HEK293 (cell line): ENCODE results near the gene FILIP1.

ENCODE experiments used
- YY1 ChIP-seq: fragments of 450-650 bp; formaldehyde crosslinking; IDR thresholded peaks from 2 replicates; pipeline ENCODE4 v1.5.1; 2018; ENCODE audit warnings: missing biosample characterization, missing genetic modification characterization
- ZNF184 ChIP-seq: fragments of 450-650 bp; IDR thresholded peaks from 2 replicates; pipeline ENCODE4 v1.5.1; 2018; ENCODE audit warnings: missing biosample characterization, mild to moderate bottlenecking, missing genetic modification characterization
- ZNF677 ChIP-seq: fragments of 450-650 bp; IDR thresholded peaks from 2 replicates; pipeline ENCODE4 v1.5.0; 2018; ENCODE audit warnings: missing biosample characterization, mild to moderate bottlenecking, missing genetic modification characterization, moderate library complexity
- ZNF777 ChIP-seq: fragments of 450-650 bp; formaldehyde crosslinking; IDR thresholded peaks from 2 replicates; pipeline ENCODE4 v1.5.1; 2017; ENCODE audit warnings: missing biosample characterization, missing genetic modification characterization, borderline replicate concordance
- ZNF830 ChIP-seq: fragments of 450-650 bp; IDR thresholded peaks from 2 replicates; pipeline ENCODE4 v1.5.0; 2018; ENCODE audit warnings: missing biosample characterization, missing genetic modification characterization, low read depth, mild to moderate bottlenecking, moderate library complexity
- TF ChIP-seq, protein P1 (sequence below): fragments of 450-650 bp; formaldehyde crosslinking; IDR thresholded peaks from 2 replicates; pipeline ENCODE4 v1.5.1; 2016; ENCODE audit warnings: missing biosample characterization, missing genetic modification characterization
- TF ChIP-seq, protein P2 (sequence below): fragments of 450-650 bp; formaldehyde crosslinking; IDR thresholded peaks from 2 replicates; pipeline ENCODE4 v1.5.1; 2016; ENCODE audit warnings: missing biosample characterization, missing genetic modification characterization
- TF ChIP-seq, protein P3 (sequence below): fragments of 450-650 bp; formaldehyde crosslinking; IDR thresholded peaks from 2 replicates; pipeline ENCODE4 v1.5.1; 2017; ENCODE audit warnings: missing biosample characterization, missing genetic modification characterization
- TF ChIP-seq, protein P4 (sequence below): fragments of 450-650 bp; formaldehyde crosslinking; IDR thresholded peaks from 2 replicates; pipeline ENCODE4 v1.5.1; 2016; ENCODE audit warnings: missing biosample characterization, missing genetic modification characterization
- TF ChIP-seq, protein P5 (sequence below): fragments of 450-650 bp; IDR thresholded peaks from 2 replicates; pipeline ENCODE4 v1.5.1; 2018; ENCODE audit warnings: missing biosample characterization, missing genetic modification characterization

DNA sequence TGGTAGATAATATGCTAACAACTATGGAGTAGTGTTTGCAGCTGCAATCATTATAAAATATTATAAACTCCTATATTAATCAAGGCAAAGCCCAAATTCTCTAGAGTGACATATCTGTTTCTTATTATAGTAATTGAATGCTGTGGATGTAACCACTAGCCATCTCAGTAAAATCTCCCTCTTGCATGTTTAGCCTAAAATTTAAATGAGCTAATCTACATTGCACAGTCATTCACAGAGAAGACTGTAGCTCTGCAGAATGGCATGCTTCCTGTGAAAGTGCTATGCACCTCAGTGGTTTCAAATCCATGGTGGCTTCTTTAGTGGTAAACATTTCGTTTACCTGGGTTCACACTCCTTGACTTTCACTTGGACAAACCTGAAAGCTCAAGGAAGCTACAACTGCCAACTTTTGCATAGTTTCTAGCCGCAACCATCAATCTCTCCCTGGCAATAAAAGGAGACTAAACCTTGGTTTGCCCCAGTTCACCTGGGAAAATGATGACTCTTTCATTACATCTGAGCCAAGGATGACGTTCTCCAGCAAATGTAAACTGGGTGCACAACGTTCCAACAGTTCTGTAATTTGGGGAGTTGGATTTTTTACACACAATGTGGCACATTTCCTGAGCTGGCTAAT lies 47.2 kb downstream of the FILIP1 start:
- TF ChIP-seq, protein P1, sequence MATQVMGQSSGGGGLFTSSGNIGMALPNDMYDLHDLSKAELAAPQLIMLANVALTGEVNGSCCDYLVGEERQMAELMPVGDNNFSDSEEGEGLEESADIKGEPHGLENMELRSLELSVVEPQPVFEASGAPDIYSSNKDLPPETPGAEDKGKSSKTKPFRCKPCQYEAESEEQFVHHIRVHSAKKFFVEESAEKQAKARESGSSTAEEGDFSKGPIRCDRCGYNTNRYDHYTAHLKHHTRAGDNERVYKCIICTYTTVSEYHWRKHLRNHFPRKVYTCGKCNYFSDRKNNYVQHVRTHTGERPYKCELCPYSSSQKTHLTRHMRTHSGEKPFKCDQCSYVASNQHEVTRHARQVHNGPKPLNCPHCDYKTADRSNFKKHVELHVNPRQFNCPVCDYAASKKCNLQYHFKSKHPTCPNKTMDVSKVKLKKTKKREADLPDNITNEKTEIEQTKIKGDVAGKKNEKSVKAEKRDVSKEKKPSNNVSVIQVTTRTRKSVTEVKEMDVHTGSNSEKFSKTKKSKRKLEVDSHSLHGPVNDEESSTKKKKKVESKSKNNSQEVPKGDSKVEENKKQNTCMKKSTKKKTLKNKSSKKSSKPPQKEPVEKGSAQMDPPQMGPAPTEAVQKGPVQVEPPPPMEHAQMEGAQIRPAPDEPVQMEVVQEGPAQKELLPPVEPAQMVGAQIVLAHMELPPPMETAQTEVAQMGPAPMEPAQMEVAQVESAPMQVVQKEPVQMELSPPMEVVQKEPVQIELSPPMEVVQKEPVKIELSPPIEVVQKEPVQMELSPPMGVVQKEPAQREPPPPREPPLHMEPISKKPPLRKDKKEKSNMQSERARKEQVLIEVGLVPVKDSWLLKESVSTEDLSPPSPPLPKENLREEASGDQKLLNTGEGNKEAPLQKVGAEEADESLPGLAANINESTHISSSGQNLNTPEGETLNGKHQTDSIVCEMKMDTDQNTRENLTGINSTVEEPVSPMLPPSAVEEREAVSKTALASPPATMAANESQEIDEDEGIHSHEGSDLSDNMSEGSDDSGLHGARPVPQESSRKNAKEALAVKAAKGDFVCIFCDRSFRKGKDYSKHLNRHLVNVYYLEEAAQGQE (tag by site-specific recombination): no peak
- TF ChIP-seq, protein P2, sequence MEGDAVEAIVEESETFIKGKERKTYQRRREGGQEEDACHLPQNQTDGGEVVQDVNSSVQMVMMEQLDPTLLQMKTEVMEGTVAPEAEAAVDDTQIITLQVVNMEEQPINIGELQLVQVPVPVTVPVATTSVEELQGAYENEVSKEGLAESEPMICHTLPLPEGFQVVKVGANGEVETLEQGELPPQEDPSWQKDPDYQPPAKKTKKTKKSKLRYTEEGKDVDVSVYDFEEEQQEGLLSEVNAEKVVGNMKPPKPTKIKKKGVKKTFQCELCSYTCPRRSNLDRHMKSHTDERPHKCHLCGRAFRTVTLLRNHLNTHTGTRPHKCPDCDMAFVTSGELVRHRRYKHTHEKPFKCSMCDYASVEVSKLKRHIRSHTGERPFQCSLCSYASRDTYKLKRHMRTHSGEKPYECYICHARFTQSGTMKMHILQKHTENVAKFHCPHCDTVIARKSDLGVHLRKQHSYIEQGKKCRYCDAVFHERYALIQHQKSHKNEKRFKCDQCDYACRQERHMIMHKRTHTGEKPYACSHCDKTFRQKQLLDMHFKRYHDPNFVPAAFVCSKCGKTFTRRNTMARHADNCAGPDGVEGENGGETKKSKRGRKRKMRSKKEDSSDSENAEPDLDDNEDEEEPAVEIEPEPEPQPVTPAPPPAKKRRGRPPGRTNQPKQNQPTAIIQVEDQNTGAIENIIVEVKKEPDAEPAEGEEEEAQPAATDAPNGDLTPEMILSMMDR (tag by site-specific recombination): no peak
- TF ChIP-seq ZNF677 (tag by site-specific recombination) (no peak), ZNF830 (tag by site-specific recombination) (no peak), ZNF184 (no peak), YY1 (tag by site-specific recombination) (no peak), ZNF777 (tag by site-specific recombination) (no peak)
- TF ChIP-seq, protein P3, sequence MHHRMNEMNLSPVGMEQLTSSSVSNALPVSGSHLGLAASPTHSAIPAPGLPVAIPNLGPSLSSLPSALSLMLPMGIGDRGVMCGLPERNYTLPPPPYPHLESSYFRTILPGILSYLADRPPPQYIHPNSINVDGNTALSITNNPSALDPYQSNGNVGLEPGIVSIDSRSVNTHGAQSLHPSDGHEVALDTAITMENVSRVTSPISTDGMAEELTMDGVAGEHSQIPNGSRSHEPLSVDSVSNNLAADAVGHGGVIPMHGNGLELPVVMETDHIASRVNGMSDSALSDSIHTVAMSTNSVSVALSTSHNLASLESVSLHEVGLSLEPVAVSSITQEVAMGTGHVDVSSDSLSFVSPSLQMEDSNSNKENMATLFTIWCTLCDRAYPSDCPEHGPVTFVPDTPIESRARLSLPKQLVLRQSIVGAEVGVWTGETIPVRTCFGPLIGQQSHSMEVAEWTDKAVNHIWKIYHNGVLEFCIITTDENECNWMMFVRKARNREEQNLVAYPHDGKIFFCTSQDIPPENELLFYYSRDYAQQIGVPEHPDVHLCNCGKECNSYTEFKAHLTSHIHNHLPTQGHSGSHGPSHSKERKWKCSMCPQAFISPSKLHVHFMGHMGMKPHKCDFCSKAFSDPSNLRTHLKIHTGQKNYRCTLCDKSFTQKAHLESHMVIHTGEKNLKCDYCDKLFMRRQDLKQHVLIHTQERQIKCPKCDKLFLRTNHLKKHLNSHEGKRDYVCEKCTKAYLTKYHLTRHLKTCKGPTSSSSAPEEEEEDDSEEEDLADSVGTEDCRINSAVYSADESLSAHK (tag by site-specific recombination): no peak
- TF ChIP-seq, protein P4, sequence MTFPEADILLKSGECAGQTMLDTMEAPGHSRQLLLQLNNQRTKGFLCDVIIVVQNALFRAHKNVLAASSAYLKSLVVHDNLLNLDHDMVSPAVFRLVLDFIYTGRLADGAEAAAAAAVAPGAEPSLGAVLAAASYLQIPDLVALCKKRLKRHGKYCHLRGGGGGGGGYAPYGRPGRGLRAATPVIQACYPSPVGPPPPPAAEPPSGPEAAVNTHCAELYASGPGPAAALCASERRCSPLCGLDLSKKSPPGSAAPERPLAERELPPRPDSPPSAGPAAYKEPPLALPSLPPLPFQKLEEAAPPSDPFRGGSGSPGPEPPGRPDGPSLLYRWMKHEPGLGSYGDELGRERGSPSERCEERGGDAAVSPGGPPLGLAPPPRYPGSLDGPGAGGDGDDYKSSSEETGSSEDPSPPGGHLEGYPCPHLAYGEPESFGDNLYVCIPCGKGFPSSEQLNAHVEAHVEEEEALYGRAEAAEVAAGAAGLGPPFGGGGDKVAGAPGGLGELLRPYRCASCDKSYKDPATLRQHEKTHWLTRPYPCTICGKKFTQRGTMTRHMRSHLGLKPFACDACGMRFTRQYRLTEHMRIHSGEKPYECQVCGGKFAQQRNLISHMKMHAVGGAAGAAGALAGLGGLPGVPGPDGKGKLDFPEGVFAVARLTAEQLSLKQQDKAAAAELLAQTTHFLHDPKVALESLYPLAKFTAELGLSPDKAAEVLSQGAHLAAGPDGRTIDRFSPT (tag by site-specific recombination): no peak
- TF ChIP-seq, protein P5, sequence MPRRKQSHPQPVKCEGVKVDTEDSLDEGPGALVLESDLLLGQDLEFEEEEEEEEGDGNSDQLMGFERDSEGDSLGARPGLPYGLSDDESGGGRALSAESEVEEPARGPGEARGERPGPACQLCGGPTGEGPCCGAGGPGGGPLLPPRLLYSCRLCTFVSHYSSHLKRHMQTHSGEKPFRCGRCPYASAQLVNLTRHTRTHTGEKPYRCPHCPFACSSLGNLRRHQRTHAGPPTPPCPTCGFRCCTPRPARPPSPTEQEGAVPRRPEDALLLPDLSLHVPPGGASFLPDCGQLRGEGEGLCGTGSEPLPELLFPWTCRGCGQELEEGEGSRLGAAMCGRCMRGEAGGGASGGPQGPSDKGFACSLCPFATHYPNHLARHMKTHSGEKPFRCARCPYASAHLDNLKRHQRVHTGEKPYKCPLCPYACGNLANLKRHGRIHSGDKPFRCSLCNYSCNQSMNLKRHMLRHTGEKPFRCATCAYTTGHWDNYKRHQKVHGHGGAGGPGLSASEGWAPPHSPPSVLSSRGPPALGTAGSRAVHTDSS (tag by site-specific recombination): no peak
